Measurements from ENCODE around the gene C4orf50. TPM values are rescaled to one million over a fixed set of nuclear protein-coding genes. Genes with fewer than 3 reads are reported as not detected.

Gene C4orf50
- total and polyA plus RNA-seq, 2 of the 13 experiments (the other 11 are each of a cell fraction or from before 2014, with no cell fraction given): not detected

- no peaks in the 10 kb centered on the region for H3K79me2 ChIP-seq (ENCODE audit: insufficient read depth, low read length)
- peaks cover 9 to 54% of the 10 kb centered on the region in 2 experiments; a peak in 4 of 5 replicates for H3K27me3 ChIP-seq (ENCODE audit: control insufficient read depth in 1 of 2, insufficient read depth in 2 of 2, low read length in 2 of 2)
- intact Hi-C loops (cut with micrococcal nuclease; ENCODE audit: unreplicated experiment): no loop called here
- ChIA-PET POLR2A (no interaction called here), CTCF (ENCODE audit: low intra/inter-chr PET ratio, low total read pairs) (no interaction called here)
- in situ Hi-C loops (cut with HindIII; ENCODE audit: extremely low pct_ligation_motif_present, low pct_unique_long_range_greater_than_20kb): no loop called here
- no peak overlapping the region for H3K27ac ChIP-seq (ENCODE audit: extremely low read length, insufficient read depth, low read length)
- no peaks in the 10 kb centered on the region for H4K20me1 ChIP-seq (ENCODE audit: insufficient read depth, low read length)
- H3K4me3 ChIP-seq (replicated peaks in 1 of 3; ENCODE audit: insufficient read depth in 1 of 3, low read depth in 2 of 3, low read length in 3 of 3): no peak overlapping the region
- no peak for ATAC-seq
- no peak for FAIRE-seq
- no peak overlapping the region for H2AFZ ChIP-seq (ENCODE audit: low read length)
- no peak overlapping the region for H3K9ac ChIP-seq (ENCODE audit: insufficient read depth, low read depth, low read length)
- H3K4me2 ChIP-seq (ENCODE audit: low read depth, low read length): no peak overlapping the region
- H3K9me3 ChIP-seq (ENCODE audit: low read length): no peaks in the 10 kb centered on the region
- 10% methylated on average over 9 of the region's 16 CpGs for WGBS (ENCODE audit: low lambda C conversion rate)
- H3K36me3 ChIP-seq (replicated peaks in 1 of 2; ENCODE audit: control insufficient read depth in 1 of 2, insufficient read depth in 2 of 2, low read length in 2 of 2): no peaks in the 10 kb centered on the region
- H3K4me1 ChIP-seq (ENCODE audit: insufficient read depth, low read length): no peaks in the 10 kb centered on the region
- DNase-seq (ENCODE audit: low spot score): no peak
- TF ChIP-seq GABPA (IDR thresholded peaks at IDR 0.05; ENCODE audit: low read depth, low read length) (no peak), GABPA (CRISPR knock-in tag; IDR thresholded peaks at IDR 0.05; ENCODE audit: low read depth) (no peak), KMT2B (CRISPR knock-in tag; IDR thresholded peaks at IDR 0.05) (no peak), ZSCAN9 (CRISPR knock-in tag; IDR thresholded peaks at IDR 0.05; ENCODE audit: borderline replicate concordance) (no peak), ZKSCAN8 (CRISPR knock-in tag; IDR thresholded peaks at IDR 0.05; ENCODE audit: borderline replicate concordance) (no peak), SMAD1 (CRISPR knock-in tag; IDR thresholded peaks at IDR 0.05; ENCODE audit: borderline replicate concordance, low read depth) (no peak), MTF2 (CRISPR knock-in tag; IDR thresholded peaks at IDR 0.05; ENCODE audit: borderline replicate concordance) (no peak), EED (CRISPR knock-in tag; IDR thresholded peaks at IDR 0.05) (no peak), KDM2A (CRISPR knock-in tag; IDR thresholded peaks at IDR 0.05; ENCODE audit: borderline replicate concordance, low read depth) (no peak), ZNF574 (CRISPR knock-in tag; IDR thresholded peaks at IDR 0.05) (no peak), ZNF335 (CRISPR knock-in tag; IDR thresholded peaks at IDR 0.05) (no peak), JUND (CRISPR knock-in tag; IDR thresholded peaks at IDR 0.05) (no peak), DBP (CRISPR knock-in tag; IDR thresholded peaks at IDR 0.05; ENCODE audit: not compliant biosample characterization) (no peak)
- BruUV-seq (replicated peaks): no TSS peak
These were observed 47.7 kb downstream of the C4orf50 start for GRCh38 chr4:5970381-5971077.

All from HepG2 (cell line).